CD4-positive, alpha-beta memory T cell (primary cell): ENCODE measurements around the gene ST7. TPM values are rescaled to one million over a fixed set of nuclear protein-coding genes. Genes with fewer than 3 reads are reported as not detected.

Experiments
- CTCF ChIA-PET: fragments of 350-600 bp; sonication (Branson Sonifier 250); formaldehyde crosslinking; loops from one replicate; lab custom pipeline; 2021; ENCODE audit warnings: inconsistent platforms; ENCODE audit not compliant: partially characterized antibody; lab: Charles Lee
- POLR2A ChIA-PET: fragments of 350-600 bp; sonication (Branson Sonifier 250); formaldehyde crosslinking; loops from one replicate; lab custom pipeline; 2021; ENCODE audit not compliant: partially characterized antibody; lab: Charles Lee
- DNase-seq, 5 donors: peaks; one replicate each; pipeline versions ENCODE4 v3.0.0 to v3.0.0-alpha.2; 2020 to 2022; ENCODE audit warnings: mixed read lengths in 1 of 5
- H3K27ac ChIP-seq: one replicate; pipeline ENCODE4 v1.7.0; 2013; ENCODE audit warnings: low read depth, low read length
- H3K27me3 ChIP-seq: 2 replicates; pipeline ENCODE4 v1.7.0; 2013; ENCODE audit warnings: mild to moderate bottlenecking, low read length, moderate library complexity; ENCODE audit not compliant: insufficient read depth
- H3K36me3 ChIP-seq: 2 replicates; pipeline ENCODE4 v1.7.0; 2013; ENCODE audit warnings: mild to moderate bottlenecking, low read length, moderate library complexity; ENCODE audit not compliant: insufficient read depth
- H3K4me1 ChIP-seq: 2 replicates; pipeline ENCODE4 v1.7.0; 2013; ENCODE audit warnings: mild to moderate bottlenecking, low read length, moderate library complexity; ENCODE audit not compliant: insufficient read depth
- H3K4me3 ChIP-seq, 2 donors: one replicate each; pipeline ENCODE4 v1.7.0; 2013; ENCODE audit warnings: low read length in 2 of 2, mild to moderate bottlenecking in 1 of 2
- H3K9me3 ChIP-seq, 2 donors: one replicate each; pipeline ENCODE4 v1.7.0; 2013; ENCODE audit warnings: low read length in 2 of 2, control low read depth in 1 of 2; ENCODE audit not compliant: control insufficient read depth in 1 of 2
- H3K27ac Mint-ChIP-seq, 7 donors: one replicate each; pipeline ENCODE4 v1.8.0; 2020 to 2021; ENCODE audit warnings: mixed read lengths in 7 of 7, mild to moderate bottlenecking in 6 of 7, inconsistent platforms in 3 of 7, moderate library complexity in 3 of 7
- H3K27me3 Mint-ChIP-seq, 2 donors: one replicate each; pipeline ENCODE4 v1.8.0; 2020 to 2021; ENCODE audit warnings: mixed read lengths in 2 of 2
- H3K36me3 Mint-ChIP-seq, 2 donors: one replicate each; pipeline ENCODE4 v1.8.0; 2020 to 2021; ENCODE audit warnings: mixed read lengths in 2 of 2, inconsistent platforms in 1 of 2, mild to moderate bottlenecking in 1 of 2
- H3K4me1 Mint-ChIP-seq, 4 donors: one replicate each; pipeline ENCODE4 v1.8.0; 2020 to 2021; ENCODE audit warnings: mixed read lengths in 4 of 4, mild to moderate bottlenecking in 1 of 4
- H3K4me3 Mint-ChIP-seq, 8 donors: one replicate each; pipeline ENCODE4 v1.8.0; 2020 to 2021; ENCODE audit warnings: mixed read lengths in 8 of 8, mild to moderate bottlenecking in 7 of 8, moderate library complexity in 6 of 8, inconsistent platforms in 3 of 8
- H3K9me3 Mint-ChIP-seq, 8 donors: one replicate each; pipeline ENCODE4 v1.8.0; 2020 to 2021; ENCODE audit warnings: mixed read lengths in 8 of 8, mild to moderate bottlenecking in 5 of 8, inconsistent platforms in 3 of 8, moderate library complexity in 1 of 8
- intact Hi-C: fragments of 100-400 bp; cut with micrococcal nuclease; formaldehyde crosslinking; loops from one replicate; pipeline ENCODE4 v1.15.1; 2023
- polyA plus RNA-seq, 2 donors: library from polyadenylated mRNA; unstranded; fragments of 300-500 nt; fragmentation: Illumina TruSeq; gene quantifications; one replicate each; pipeline ENCODE4 v1.2.3, GENCODE V29; 2021
- total RNA-seq, 2 experiments: library from RNA; stranded (reverse); gene quantifications; one replicate each; pipeline ENCODE4 v1.2.3, GENCODE V29; 2021

ST7 gene
- total and polyA plus RNA-seq, 4 experiments from 2014 or later = 3.8 to 6.6 (median 4.0) TPM

DNA sequence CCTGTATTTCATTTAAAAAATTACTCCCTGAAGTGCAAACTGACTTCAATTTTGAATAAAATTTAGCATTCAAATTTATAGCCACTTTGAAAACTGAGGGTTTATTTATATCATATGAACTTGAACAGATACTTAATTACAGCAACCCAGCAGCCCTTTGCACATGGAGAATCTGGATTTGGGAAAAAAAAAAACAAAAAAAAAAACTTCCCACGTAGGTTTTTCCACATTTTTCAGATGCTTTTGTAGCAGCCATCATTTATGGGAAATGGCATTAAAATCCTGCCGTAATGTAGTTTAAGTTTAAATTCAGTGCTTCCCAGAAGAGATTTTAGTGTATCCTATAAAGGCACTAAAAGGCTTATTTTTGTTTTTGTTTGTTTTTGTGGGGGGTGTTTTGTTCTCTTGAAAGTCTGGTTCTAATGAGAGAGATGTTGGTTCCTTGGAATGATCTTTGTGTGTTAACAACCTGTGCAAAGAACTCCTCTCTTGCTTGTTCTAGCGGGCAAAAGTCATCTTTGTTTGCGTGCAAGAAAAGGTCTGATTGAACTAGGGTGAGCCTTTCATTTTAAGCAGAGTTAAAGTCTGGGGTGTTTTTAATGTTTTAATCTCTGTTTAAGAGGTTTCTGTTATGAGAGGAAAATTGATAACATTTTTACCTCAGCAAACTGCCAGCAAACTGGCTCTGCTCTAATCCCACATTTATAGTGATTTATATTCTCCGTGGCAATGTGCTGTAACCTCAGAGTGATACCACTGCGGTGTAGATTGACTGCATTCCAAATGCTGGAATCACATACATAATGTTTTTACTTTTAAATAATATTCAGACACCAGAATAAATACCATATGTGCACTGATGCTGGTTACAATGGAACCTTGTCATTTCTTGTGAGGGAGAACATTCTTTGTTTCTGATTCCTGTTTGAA is 264.1 kb downstream of the ST7 start:
- Histone ChIP-seq H3K27ac (no peak overlapping the region), H3K27me3 (no peaks in the 10 kb centered on the region), H3K4me3 (no peak overlapping the region), H3K4me1 (no peaks in the 10 kb centered on the region), H3K36me3 (no peaks in the 10 kb centered on the region), H3K9me3 (no peaks in the 10 kb centered on the region)
- no peaks in the 10 kb centered on the region for H3K9me3 Mint-ChIP-seq
- no peak overlapping the region for H3K4me3 Mint-ChIP-seq
- no peak for DNase-seq
- intact Hi-C loops = no loop called here
- ChIA-PET CTCF (no interaction called here), POLR2A (no interaction called here)
- peaks cover 0 to 3% of the 10 kb centered on the region in 2 donors for H3K36me3 Mint-ChIP-seq
- no peak overlapping the region for H3K27ac Mint-ChIP-seq
- no peaks in the 10 kb centered on the region for H3K27me3 Mint-ChIP-seq
- peaks cover 0 to 2% (median 0%) of the 10 kb centered on the region in 4 donors for H3K4me1 Mint-ChIP-seq

DNA sequence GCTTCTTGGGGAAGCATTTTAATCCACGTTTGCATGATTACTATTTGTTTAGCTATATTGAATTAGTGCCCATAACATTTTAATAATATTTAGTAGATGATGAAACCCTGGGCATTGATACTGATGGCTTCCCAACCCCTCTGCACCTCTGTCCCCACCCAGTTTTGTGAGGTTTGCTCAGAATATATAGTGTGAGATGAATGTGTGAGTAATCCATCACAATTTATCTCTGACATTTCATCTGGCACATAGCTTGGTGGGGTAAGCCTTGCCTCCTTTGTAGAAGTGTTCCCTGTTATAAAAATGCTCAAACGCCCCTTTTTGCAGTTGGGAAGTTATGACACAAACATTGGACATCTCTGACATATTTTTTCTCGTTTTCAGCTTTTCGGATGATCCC is 265.4 kb downstream of the ST7 start:
- H3K4me3 ChIP-seq = no peak overlapping the region
- no peaks in the 10 kb centered on the region for H3K9me3 Mint-ChIP-seq
- no peaks in the 10 kb centered on the region for H3K27me3 ChIP-seq
- no peaks in the 10 kb centered on the region for H3K36me3 ChIP-seq
- H3K9me3 ChIP-seq = no peaks in the 10 kb centered on the region
- intact Hi-C loops = no loop called here
- CTCF ChIA-PET = interaction anchor here (0.6 kb wide), 1 partner anchor 123 kb away, joined by 3 read pairs; no protein-coding TSS in a partner anchor
- peaks cover 8 to 15% of the 10 kb centered on the region in 2 donors for H3K36me3 Mint-ChIP-seq
- POLR2A ChIA-PET = no interaction called here
- no peak overlapping the region for H3K4me3 Mint-ChIP-seq
- H3K27ac ChIP-seq = no peak overlapping the region
- no peak overlapping the region for H3K27ac Mint-ChIP-seq
- H3K4me1 Mint-ChIP-seq = no peaks in the 10 kb centered on the region
- DNase-seq = no peak
- no peaks in the 10 kb centered on the region for H3K4me1 ChIP-seq
- no peaks in the 10 kb centered on the region for H3K27me3 Mint-ChIP-seq

DNA sequence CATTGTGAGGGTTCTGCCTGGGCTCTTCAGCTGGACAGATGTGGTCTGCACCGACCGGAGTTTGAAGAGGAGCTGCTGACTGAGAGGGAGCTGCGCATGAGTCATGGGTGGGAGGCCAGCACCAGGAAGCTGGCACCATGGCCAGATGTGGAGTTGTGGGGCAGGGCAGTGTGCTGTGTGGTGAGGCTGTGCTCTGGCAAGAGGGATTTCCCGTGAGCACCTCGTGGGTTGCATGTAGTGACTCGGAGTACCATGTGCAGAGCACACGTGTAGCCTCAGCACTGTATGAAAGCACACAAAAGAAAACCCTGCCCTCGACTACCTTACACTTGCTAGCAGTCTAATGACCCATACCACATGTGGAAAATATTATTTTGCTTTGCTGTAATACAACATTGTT is 266.2 kb downstream of the ST7 start:
- H3K27ac ChIP-seq = no peak overlapping the region
- no peaks in the 10 kb centered on the region for H3K9me3 Mint-ChIP-seq
- CTCF ChIA-PET = interaction anchor here (0.9 to 1.1 kb wide), 2 partner anchors 13 to 976 kb away, joined by 3 read pairs; no protein-coding TSS in a partner anchor
- POLR2A ChIA-PET = no interaction called here
- H3K4me3 ChIP-seq = no peak overlapping the region
- no peaks in the 10 kb centered on the region for H3K9me3 ChIP-seq
- no peaks in the 10 kb centered on the region for H3K27me3 Mint-ChIP-seq
- no peaks in the 10 kb centered on the region for H3K4me1 ChIP-seq
- no peak for DNase-seq
- no peaks in the 10 kb centered on the region for H3K36me3 ChIP-seq
- intact Hi-C loops = no loop called here
- H3K27ac Mint-ChIP-seq = no peak overlapping the region
- H3K36me3 Mint-ChIP-seq = peaks cover 8 to 15% of the 10 kb centered on the region in 2 donors
- H3K27me3 ChIP-seq = no peaks in the 10 kb centered on the region
- no peaks in the 10 kb centered on the region for H3K4me1 Mint-ChIP-seq
- no peak overlapping the region for H3K4me3 Mint-ChIP-seq

DNA sequence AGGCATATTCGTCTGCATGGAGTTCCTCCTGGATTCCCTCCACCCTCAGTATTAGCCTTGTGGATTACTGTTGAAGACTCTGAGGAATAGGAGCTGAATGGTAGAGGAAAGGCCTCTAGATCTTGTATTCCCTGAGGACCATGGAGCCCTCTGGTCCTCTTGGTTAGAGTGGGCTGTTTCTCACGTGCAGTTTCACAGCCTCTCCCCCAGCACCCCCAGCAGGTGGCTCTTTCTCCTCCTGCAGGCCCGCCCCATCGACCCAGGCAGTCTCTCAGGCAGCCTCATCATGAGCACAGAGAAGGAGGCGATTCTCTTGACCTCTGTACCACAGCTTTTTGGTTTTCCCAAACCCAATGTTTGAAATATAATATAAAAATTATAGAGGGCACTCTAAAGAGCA is 267.5 kb downstream of the ST7 start:
- no peaks in the 10 kb centered on the region for H3K4me1 Mint-ChIP-seq
- Histone ChIP-seq H3K9me3 (no peaks in the 10 kb centered on the region), H3K4me1 (no peaks in the 10 kb centered on the region), H3K36me3 (no peaks in the 10 kb centered on the region), H3K27ac (no peak overlapping the region), H3K4me3 (no peak overlapping the region), H3K27me3 (no peaks in the 10 kb centered on the region)
- H3K4me3 Mint-ChIP-seq = no peak overlapping the region
- CTCF ChIA-PET = no interaction called here
- H3K36me3 Mint-ChIP-seq = peaks cover 8 to 15% of the 10 kb centered on the region in 2 donors
- intact Hi-C loops = no loop called here
- POLR2A ChIA-PET = no interaction called here
- no peak for DNase-seq
- H3K9me3 Mint-ChIP-seq = no peaks in the 10 kb centered on the region
- H3K27ac Mint-ChIP-seq = peak overlapping the region in 1 of 7 donors; percentile 53
- no peaks in the 10 kb centered on the region for H3K27me3 Mint-ChIP-seq

DNA sequence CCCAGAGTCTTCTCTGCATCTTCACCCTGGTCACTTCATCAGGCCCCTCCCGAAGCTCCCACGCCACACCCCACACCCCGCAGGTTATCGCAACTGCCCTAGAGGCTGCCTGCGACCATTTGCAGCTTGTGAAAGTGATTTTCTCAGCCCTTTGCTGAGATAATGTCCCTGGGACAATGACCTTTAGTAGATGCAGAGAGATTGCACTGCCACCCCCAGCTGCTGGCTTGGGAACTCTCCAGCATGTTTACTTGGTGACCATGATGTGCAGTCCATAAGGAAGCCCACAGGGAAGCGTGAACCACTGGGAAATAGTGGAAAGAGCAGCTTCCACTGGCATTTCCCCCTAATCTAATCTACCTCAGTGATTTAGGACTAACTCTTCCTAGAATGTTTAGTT is 272.2 kb downstream of the ST7 start:
- H3K36me3 ChIP-seq = no peaks in the 10 kb centered on the region
- H3K9me3 ChIP-seq = no peaks in the 10 kb centered on the region
- no peak overlapping the region for H3K4me3 ChIP-seq
- Mint-ChIP-seq H3K36me3 (peaks cover 8 to 15% of the 10 kb centered on the region in 2 donors), H3K9me3 (no peaks in the 10 kb centered on the region), H3K4me1 (no peaks in the 10 kb centered on the region), H3K27me3 (no peaks in the 10 kb centered on the region), H3K27ac (no peak overlapping the region), H3K4me3 (no peak overlapping the region)
- H3K27ac ChIP-seq = no peak overlapping the region
- intact Hi-C loops = no loop called here
- ChIA-PET CTCF (interaction anchor here (0.8 kb wide), 1 partner anchor 13 kb away, joined by 3 read pairs; no protein-coding TSS in a partner anchor), POLR2A (no interaction called here)
- H3K27me3 ChIP-seq = no peaks in the 10 kb centered on the region
- no peak for DNase-seq
- H3K4me1 ChIP-seq = no peaks in the 10 kb centered on the region

DNA sequence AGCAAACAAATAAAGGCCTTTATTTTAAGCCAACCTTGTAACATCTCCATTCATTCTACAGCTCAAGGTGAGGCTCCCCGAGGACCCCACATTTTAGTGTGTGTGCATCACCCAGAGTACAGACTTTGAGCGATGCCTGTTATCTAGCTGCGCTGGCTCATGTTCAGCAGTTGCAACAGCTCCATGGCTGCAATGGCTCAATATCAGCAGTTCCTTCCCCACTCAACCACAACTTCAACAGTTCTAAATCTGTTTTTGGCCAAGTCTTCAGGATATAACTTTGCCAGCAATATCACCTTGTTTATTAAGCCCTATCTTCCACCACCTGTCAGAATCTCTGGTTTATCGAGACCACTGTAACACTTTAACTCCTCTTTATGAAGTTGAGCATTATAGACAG is 273.8 kb downstream of the ST7 start:
- H3K27me3 Mint-ChIP-seq = no peaks in the 10 kb centered on the region
- H3K27me3 ChIP-seq = no peaks in the 10 kb centered on the region
- no peaks in the 10 kb centered on the region for H3K36me3 ChIP-seq
- no peaks in the 10 kb centered on the region for H3K4me1 Mint-ChIP-seq
- no peaks in the 10 kb centered on the region for H3K4me1 ChIP-seq
- no peak overlapping the region for H3K4me3 ChIP-seq
- H3K36me3 Mint-ChIP-seq = peaks cover 8 to 12% of the 10 kb centered on the region in 2 donors
- POLR2A ChIA-PET = no interaction called here
- no peak for DNase-seq
- H3K27ac ChIP-seq = no peak overlapping the region
- H3K27ac Mint-ChIP-seq = no peak overlapping the region
- intact Hi-C loops = no loop called here
- peaks cover 0 to 2% (median 0%) of the 10 kb centered on the region in 8 donors for H3K9me3 Mint-ChIP-seq
- CTCF ChIA-PET = no interaction called here
- no peaks in the 10 kb centered on the region for H3K9me3 ChIP-seq
- no peak overlapping the region for H3K4me3 Mint-ChIP-seq

DNA sequence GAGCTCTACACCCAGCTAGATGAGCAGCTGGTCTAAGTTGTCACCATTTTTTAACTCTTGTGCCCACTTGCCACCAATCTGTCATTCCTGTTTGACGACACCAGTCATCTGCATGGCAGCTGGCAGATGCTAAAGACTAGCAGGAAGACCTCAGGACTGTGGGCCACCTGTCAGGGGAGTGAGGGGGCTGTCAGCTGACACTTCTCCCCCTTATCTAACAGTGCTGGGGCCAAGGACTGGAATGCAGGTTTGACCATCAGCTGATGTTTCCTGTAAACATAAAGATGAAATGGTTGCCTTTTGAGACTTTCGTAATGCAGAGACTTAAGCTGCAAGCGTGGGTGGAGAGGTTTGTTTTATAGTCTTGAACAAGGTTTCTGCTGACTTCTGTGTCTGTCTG is 276.0 kb downstream of the ST7 start:
- Mint-ChIP-seq H3K4me1 (no peaks in the 10 kb centered on the region), H3K9me3 (peaks cover 0 to 6% (median 3%) of the 10 kb centered on the region in 8 donors), H3K4me3 (no peak overlapping the region), H3K27me3 (no peaks in the 10 kb centered on the region), H3K27ac (no peak overlapping the region), H3K36me3 (no peaks in the 10 kb centered on the region)
- Histone ChIP-seq H3K36me3 (no peaks in the 10 kb centered on the region), H3K27me3 (no peaks in the 10 kb centered on the region), H3K4me1 (no peaks in the 10 kb centered on the region), H3K4me3 (no peak overlapping the region), H3K9me3 (no peaks in the 10 kb centered on the region), H3K27ac (no peak overlapping the region)
- no peak for DNase-seq
- ChIA-PET POLR2A (no interaction called here), CTCF (no interaction called here)
- intact Hi-C loops = no loop called here
